GM21423 (cell line): ENCODE measurements around the gene NPAS3.

ENCODE experiments used
- ATAC-seq: cut with Tn5 transposase; IDR thresholded peaks from one replicate; pipeline ENCODE4 v1.9.1; 2021; ENCODE audit warnings: mild to moderate bottlenecking, moderate library complexity; ENCODE audit not compliant: unreplicated experiment

The NPAS3 gene

GRCh38 chr14:33009673-33010072 is 71.0 kb downstream of the NPAS3 start:
- no peak for ATAC-seq

GRCh38 chr14:33010495-33010894 is 71.8 kb downstream of the NPAS3 start:
- no peak for ATAC-seq

- ATAC-seq, result no peak
Measured at GRCh38 chr14:33014710-33015109, 76.0 kb downstream of the NPAS3 start.

- ATAC-seq, result no peak
Measured at GRCh38 chr14:33016613-33017012, 77.9 kb downstream of the NPAS3 start.

- ATAC-seq, result no peak
Measured at GRCh38 chr14:33017016-33017415, 78.3 kb downstream of the NPAS3 start.

- ATAC-seq, result no peak
Measured at GRCh38 chr14:33019346-33019745, 80.7 kb downstream of the NPAS3 start.

GRCh38 chr14:33026850-33027430 is 88.3 kb downstream of the NPAS3 start:
- ATAC-seq, result no peak

- ATAC-seq, result no peak
Measured at GRCh38 chr14:33029511-33029910, 90.8 kb downstream of the NPAS3 start.

GRCh38 chr14:33030386-33030785 is 91.7 kb downstream of the NPAS3 start:
- ATAC-seq, result no peak

GRCh38 chr14:33035416-33036194 is 96.9 kb downstream of the NPAS3 start:
- no peak for ATAC-seq

- no peak for ATAC-seq
Measured at GRCh38 chr14:33039311-33039710, 100.6 kb downstream of the NPAS3 start.

GRCh38 chr14:33040372-33041140 is 101.9 kb downstream of the NPAS3 start:
- no peak for ATAC-seq

GRCh38 chr14:33042591-33042990 is 103.9 kb downstream of the NPAS3 start:
- ATAC-seq, result no peak

GRCh38 chr14:33045760-33046159 is 107.1 kb downstream of the NPAS3 start:
- no peak for ATAC-seq

- no peak for ATAC-seq
Measured at GRCh38 chr14:33052943-33053342, 114.3 kb downstream of the NPAS3 start.

- no peak for ATAC-seq
Measured at GRCh38 chr14:33056213-33056612, 117.5 kb downstream of the NPAS3 start.

GRCh38 chr14:33057585-33057984 is 118.9 kb downstream of the NPAS3 start:
- no peak for ATAC-seq

GRCh38 chr14:33061667-33062325 is 123.1 kb downstream of the NPAS3 start:
- ATAC-seq, result no peak

- ATAC-seq, result no peak
Measured at GRCh38 chr14:33062476-33062875, 123.8 kb downstream of the NPAS3 start.

GRCh38 chr14:33062881-33063280 is 124.2 kb downstream of the NPAS3 start:
- no peak for ATAC-seq

GRCh38 chr14:33063521-33063920 is 124.8 kb downstream of the NPAS3 start:
- no peak for ATAC-seq
